Osteocyte (in vitro differentiated cells): ENCODE data around the gene SORL1. TPM values are rescaled to one million over a fixed set of nuclear protein-coding genes. Genes with fewer than 3 reads are reported as not detected.

Experiments
- DNase-seq: peaks from one replicate; pipeline ENCODE4 v3.0.0; 2021; ENCODE audit warnings: mixed read lengths; ENCODE audit not compliant: unreplicated experiment; ENCODE audit errors: extremely low spot score
- H3K27ac Mint-ChIP-seq: one replicate; pipeline ENCODE4 v1.8.0; 2021; ENCODE audit warnings: mild to moderate bottlenecking, mixed read lengths; ENCODE audit not compliant: unreplicated experiment
- H3K27me3 Mint-ChIP-seq: one replicate; pipeline ENCODE4 v1.8.0; 2021; ENCODE audit warnings: mixed read lengths; ENCODE audit not compliant: unreplicated experiment
- H3K36me3 Mint-ChIP-seq: one replicate; pipeline ENCODE4 v1.8.0; 2021; ENCODE audit warnings: mixed read lengths; ENCODE audit not compliant: unreplicated experiment
- H3K4me1 Mint-ChIP-seq: one replicate; pipeline ENCODE4 v1.8.0; 2021; ENCODE audit warnings: mixed read lengths; ENCODE audit not compliant: unreplicated experiment
- H3K4me3 Mint-ChIP-seq: one replicate; pipeline ENCODE4 v1.8.0; 2021; ENCODE audit warnings: mild to moderate bottlenecking, moderate library complexity, mixed read lengths; ENCODE audit not compliant: unreplicated experiment
- H3K9me3 Mint-ChIP-seq: one replicate; pipeline ENCODE4 v1.8.0; 2021; ENCODE audit warnings: mixed read lengths; ENCODE audit not compliant: unreplicated experiment
- total RNA-seq: library from RNA; stranded (reverse); gene quantifications from 2 replicates; pipeline ENCODE4 v1.2.1, GENCODE V29; 2021
- TF ChIP-seq, protein P1 (sequence below): fragments of 200-600 bp; sonication (generic); IDR thresholded peaks from 2 replicates; pipeline ENCODE4 v1.5.0; 2021; ENCODE audit warnings: antibody characterized with exemption, mild to moderate bottlenecking, moderate library complexity

The SORL1 gene
- total RNA-seq, 1 donor from 2014 or later, result 3.1 TPM

- TF ChIP-seq, protein P1, sequence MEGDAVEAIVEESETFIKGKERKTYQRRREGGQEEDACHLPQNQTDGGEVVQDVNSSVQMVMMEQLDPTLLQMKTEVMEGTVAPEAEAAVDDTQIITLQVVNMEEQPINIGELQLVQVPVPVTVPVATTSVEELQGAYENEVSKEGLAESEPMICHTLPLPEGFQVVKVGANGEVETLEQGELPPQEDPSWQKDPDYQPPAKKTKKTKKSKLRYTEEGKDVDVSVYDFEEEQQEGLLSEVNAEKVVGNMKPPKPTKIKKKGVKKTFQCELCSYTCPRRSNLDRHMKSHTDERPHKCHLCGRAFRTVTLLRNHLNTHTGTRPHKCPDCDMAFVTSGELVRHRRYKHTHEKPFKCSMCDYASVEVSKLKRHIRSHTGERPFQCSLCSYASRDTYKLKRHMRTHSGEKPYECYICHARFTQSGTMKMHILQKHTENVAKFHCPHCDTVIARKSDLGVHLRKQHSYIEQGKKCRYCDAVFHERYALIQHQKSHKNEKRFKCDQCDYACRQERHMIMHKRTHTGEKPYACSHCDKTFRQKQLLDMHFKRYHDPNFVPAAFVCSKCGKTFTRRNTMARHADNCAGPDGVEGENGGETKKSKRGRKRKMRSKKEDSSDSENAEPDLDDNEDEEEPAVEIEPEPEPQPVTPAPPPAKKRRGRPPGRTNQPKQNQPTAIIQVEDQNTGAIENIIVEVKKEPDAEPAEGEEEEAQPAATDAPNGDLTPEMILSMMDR, result no peak
- Mint-ChIP-seq H3K9me3 (no peaks in the 10 kb centered on the region), H3K27ac (no peak overlapping the region), H3K4me1 (no peaks in the 10 kb centered on the region), H3K36me3 (no peaks in the 10 kb centered on the region), H3K27me3 (peaks cover 39% of the 10 kb centered on the region), H3K4me3 (no peak overlapping the region)
- no peak for DNase-seq
Measured at GRCh38 chr11:121437686-121438078, 14.4 kb upstream of the SORL1 start.

DNA sequence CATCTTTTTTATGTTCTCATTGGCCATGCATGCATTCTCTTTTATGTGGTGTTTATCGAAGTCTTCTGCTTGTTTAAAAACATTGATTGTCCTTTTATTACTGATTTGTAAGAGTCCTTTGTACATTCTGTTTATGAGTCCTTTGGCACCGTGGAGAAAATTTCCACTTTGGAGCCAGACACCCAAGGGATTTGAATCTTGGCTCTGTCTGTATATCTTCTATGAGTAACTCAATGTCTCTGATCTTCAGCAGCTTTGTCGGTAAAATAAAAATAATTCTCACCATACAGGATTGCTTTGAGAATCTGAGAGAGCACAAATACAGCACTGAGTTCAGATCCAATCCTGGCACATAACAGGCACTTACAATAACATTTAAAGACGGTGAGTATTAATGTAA is 12.8 kb upstream of the SORL1 start:
- no peaks in the 10 kb centered on the region for H3K36me3 Mint-ChIP-seq
- no peak for DNase-seq
- H3K27ac Mint-ChIP-seq, result no peak overlapping the region
- H3K9me3 Mint-ChIP-seq, result no peaks in the 10 kb centered on the region
- TF ChIP-seq, protein P1, result no peak
- H3K4me1 Mint-ChIP-seq, result no peaks in the 10 kb centered on the region
- peaks cover 45% of the 10 kb centered on the region for H3K27me3 Mint-ChIP-seq
- no peak overlapping the region for H3K4me3 Mint-ChIP-seq

DNA sequence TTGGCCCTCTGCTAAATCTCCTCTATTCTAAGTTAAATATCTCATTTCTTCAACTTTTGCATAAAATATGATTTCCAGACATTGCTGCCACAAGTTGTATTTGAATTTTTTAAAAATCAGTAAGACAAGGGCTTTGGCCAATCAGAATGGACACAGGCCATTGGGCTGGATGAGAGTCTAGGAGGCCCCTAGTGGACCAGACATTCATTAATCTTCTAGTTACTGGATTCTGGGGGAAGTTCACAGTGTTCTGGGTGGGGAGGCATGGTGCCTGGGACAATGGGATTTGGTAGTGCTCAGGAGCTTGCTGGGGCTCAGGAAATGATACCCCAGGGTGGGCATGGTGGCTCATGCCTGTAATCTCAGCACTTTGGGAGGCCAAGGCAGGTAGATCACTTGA is 12.4 kb upstream of the SORL1 start:
- no peak for DNase-seq
- Mint-ChIP-seq H3K9me3 (no peaks in the 10 kb centered on the region), H3K36me3 (no peaks in the 10 kb centered on the region), H3K27ac (no peak overlapping the region), H3K4me1 (no peaks in the 10 kb centered on the region), H3K4me3 (no peak overlapping the region), H3K27me3 (peaks cover 45% of the 10 kb centered on the region)
- TF ChIP-seq, protein P1, result no peak

DNA sequence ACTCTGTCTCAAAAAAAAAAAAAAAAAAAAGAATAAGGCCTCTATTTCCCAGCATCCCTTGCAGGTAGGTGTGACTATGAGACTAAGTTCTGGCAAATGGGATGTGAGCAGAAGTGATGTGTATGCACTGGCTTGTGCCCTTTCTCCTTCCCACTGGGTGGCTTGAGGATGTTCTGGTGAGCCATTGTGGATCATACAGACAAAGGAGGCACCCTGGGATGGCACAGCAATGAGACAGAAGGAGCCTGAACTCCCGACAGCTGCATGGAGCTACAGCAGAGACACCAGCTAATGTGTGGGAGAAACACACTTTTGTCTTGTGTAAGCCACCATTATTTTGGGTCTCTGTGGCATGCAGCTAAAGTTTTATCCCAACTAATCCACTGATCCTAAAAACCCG is 10.6 kb upstream of the SORL1 start:
- Mint-ChIP-seq H3K27ac (no peak overlapping the region), H3K9me3 (no peaks in the 10 kb centered on the region), H3K36me3 (no peaks in the 10 kb centered on the region), H3K4me1 (no peaks in the 10 kb centered on the region), H3K27me3 (peaks cover 44% of the 10 kb centered on the region), H3K4me3 (no peak overlapping the region)
- no peak for DNase-seq
- TF ChIP-seq, protein P1, result no peak

DNA sequence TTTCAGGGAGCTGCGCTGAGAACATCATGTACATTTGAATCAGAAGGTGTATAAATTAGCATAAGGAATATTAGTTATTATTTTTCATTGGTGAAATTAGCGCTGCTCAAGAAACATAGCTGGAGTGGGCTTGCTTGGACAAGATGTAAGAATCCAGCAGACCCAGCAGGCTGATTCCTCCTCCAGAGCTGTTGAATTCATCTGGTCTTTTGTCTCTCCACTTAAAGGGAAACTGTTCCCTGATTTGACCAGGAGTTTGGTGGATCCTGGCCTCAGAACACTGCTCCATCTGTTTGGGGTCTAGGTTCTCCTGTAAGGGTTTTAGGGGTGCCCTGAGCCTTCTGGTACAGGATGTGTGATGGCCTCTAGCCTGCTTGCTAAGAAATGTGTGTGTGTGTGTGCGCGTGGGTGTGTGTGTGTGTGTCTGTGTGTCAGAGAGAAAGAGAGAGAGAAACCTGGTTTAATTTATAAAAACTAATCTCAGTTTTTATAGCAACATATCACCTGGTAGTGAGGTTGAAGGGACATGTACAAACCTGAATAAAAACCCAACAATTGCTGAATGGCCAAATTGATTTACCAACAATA is 8.3 kb upstream of the SORL1 start:
- H3K9me3 Mint-ChIP-seq, result no peaks in the 10 kb centered on the region

More for the DNA sequence above, 8.3 kb upstream of the SORL1 start:
- TF ChIP-seq, protein P1, result no peak
- H3K4me3 Mint-ChIP-seq, result no peak overlapping the region
- H3K27me3 Mint-ChIP-seq, result peaks cover 43% of the 10 kb centered on the region
- H3K36me3 Mint-ChIP-seq, result no peaks in the 10 kb centered on the region
- no peaks in the 10 kb centered on the region for H3K4me1 Mint-ChIP-seq
- no peak for DNase-seq
- H3K27ac Mint-ChIP-seq, result no peak overlapping the region
